NCI-H510A treated with DMSO at 0.1 percent for 48 hours (cell line): ENCODE results near the gene PHF21B.
A peak's percentile ranks its signal among the peaks of the same experiment; 100 is the strongest.

Experiments used
- DNase-seq: peaks from one replicate; lab custom pipeline; 2025; lab: John Stamatoyannopoulos, UW

Gene PHF21B

DNA sequence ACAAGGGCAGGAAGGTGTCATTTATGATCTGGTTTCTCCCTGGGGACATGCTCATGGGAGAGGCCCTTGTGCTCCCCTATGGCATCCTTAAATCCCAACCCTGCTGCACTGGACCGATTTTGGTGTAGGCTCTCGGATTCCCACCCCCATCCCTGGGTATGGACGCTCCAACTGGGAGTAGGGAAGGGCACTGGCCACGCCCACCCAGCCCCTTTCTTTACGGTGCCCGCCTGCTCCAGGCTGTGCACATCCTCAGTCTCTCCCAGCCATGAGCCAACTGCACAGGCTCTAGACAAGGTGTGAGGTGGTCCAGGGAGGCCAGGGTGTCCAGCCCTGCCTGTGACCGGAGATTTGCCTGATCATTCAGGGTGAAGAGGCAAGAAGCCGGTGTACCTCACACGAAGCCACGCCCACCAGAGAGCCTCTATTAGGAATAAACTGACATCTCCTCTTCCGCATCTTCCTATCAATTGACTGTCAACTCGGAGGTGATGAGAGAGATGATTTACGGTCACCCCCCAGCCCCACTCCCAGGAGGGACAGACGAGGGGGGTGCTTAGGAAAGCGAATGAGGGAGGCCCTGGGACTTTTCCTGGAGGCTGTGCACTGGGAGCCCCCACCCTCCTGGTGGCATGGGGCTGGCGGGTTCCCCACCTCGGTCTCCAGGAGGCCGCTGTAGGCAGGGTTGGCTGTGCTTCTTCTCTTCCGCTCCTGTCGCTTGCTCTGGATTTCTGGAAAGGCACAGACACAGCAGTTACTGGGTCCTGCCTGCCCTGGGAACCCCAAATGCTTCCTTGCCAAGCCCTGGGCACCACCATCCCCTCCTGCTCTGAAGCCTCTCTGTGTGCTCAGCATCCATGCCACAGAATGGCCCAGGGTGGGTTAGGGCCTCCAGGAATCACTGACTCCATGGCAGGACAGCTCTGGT is 116.7 kb downstream of the PHF21B start:
- DNase-seq = no peak

DNA sequence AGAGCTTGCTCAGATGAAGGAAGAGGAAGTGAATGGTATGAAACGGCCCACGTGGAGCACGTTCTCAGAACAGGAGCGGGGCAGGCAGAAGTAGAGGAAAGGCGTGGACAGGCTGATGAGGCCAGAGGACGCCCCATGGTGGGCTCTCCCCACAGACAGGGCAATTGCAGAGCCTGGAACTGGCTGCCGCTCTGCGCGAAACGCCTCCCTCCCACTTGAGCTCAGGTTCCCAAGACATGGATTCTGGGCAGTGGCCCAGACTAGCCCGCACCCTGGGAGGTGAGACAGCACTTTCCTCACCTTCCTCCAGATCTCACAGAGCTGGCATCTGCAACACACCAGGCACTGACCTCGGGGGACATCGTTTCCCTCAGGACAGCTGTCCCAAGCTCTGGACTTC is 117.6 kb downstream of the PHF21B start:
- DNase-seq = no peak

DNA sequence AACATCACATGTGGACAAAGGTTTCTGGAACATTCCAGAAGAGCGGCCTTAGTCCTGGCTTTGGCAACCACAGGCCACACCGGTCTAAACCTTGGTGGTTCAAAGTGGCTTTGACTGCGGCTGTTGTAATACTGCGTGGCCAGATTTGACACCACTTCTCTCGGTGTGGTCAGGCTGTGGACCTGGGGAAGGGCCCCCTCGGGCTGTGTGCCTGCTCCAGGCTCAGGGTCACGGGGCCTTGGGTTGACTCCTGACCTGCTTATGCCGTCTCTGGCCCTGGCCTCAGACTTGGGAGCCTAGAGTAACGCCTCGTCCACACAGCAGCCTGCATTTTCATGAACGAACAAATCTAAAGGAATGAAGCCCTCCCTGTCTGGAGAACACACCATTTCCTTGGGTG is 118.0 kb downstream of the PHF21B start:
- no peak for DNase-seq

DNA sequence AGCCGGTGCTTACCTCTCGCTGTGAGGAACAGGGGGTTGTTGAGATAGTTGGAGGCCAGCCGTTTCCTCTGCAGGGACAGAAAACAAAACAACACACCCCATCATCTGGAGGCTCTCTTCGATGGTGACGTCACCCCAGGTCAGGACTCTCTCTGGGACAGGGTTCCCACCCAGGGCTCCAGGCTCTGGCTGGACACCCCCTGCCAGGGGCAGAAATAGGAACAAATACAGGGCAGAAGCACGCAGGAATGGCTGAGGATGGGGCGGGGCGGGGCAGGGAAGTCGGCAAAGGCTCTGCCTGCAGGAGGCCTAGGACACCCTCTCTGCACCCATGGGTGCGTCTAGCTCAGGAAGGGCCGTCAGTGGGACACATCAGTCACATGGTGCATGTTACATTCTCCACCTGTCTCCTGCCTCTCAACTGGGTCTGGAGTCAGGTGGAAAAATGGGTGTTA is 118.5 kb downstream of the PHF21B start:
- no peak for DNase-seq

DNA sequence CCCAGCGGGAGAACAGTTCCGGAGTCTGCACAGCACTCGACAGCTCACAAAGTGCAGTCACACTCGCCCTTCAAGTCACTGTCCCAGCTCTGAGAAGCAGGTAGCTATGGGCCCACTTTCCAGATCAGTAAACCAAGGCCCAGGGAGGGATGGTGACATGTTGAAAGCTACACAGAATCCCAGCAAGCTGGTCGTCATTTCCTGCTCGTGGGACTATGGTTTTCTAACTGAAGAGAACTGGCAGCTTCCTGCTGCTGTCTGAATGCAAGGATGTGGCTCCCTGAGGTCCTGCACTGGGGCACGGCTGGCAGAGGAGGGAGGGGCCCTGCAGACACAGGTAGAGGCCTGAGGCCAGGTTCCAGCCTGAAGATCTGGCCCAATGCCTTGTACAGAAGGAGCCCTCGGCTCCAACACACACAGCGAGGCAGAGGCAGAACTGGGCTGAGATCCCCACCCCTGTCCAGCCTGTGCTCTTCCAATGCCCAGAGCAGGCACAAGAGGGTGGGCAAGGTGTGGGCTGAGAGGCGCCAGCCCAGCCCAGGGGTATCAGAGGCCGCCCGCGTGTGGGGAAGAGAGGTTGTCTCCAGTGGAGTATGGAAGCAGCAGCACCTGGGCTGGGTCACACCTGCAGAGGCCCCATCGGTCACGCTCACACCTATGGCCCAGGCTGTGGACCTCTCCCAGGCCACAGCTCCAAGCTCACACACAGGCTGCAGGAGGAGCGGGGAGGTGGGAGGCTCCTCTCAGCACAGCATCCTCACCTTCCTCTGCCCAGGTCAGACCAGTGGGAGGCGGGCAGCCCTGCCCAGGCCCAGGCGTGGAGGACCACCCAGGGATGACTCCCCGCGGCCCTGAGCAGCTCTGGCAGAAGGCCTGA is 119.2 kb downstream of the PHF21B start:
- DNase-seq = no peak

DNA sequence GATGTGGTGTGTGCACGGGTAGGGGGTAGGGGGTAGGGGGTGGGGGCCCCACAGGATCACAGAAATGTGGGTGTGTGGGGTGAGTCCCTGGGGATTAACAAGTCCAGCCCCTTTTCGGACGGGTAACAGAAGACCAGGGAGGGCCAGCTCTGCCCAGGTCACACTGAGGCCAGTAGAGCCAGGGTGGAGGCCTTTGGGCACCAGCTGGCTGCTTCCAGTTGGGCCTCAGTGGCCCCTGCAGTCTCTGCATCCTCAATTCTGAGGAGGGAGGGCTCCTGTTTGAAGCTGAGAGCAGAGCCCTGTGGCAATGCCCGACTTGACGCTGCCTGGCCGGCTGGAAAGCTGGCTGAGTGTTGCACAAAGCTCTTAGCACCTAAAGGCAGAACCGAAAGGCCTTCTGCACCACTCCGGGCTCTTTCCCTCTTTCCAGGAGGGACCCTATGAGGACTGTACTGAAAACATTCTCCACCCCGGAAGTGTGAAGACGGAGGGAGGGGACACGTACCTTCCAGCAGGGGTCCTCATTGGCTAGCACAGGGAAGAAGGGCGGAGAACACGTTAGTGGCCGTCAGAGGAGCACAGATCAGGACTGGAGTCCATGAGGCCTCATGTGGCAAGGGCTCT is 120.4 kb downstream of the PHF21B start:
- no peak for DNase-seq

DNA sequence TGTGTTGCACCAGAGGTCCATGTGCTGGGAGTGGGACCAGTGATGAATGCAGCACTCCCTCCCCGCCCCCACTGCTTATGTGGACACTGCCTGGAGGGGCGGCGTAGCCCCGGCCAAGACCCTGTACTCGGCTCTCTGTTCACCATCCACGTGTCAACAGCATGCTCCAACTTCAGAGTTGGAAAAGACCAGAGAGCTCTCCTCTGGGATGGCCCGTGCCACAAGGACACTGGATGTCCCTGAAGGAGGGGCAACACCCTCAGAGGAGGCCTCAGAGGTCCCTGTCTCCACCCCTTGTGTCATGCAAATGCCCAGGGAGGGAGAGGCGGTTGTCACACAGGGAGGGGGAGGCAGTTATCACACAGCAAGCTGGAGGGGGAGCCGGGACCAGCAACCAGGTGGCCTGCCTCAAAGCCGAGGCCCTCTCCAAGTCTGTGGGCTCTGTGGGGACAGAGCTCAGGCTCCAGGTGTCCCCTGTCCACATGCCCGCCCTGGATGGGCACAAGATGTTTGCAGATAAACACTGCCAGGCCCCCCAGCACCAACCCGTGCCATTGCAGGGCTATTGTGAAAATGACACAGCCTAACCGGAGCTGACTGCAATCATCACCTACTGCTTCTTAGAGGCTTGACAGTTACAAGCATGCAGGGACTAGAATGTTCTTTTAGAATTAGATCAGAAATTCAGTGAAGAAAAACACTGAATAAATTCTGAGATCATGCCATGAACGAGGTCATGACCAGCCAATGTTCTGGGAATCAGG is 121.1 kb downstream of the PHF21B start:
- DNase-seq = no peak

DNA sequence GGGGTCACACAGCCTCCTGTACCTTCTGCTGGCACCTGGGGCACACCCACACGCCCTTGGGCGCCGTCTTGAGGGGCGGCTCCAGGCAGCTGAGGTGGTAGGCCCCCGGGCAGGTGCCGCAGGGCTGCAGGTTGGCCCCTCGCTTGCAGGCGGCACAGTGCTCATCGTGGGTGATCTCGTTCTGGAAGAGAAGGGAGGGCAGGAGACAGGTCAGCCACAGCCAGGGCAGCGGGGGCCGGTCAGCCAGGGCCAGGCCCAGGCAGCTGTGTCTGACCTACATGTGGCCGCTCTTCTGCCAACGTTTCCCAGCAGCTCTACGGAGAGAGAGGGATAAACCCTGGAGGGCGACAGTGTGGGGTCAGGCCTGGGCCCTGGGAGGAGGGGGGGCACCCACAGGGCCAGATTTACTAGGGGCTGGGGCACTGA is 121.9 kb downstream of the PHF21B start:
- no peak for DNase-seq

DNA sequence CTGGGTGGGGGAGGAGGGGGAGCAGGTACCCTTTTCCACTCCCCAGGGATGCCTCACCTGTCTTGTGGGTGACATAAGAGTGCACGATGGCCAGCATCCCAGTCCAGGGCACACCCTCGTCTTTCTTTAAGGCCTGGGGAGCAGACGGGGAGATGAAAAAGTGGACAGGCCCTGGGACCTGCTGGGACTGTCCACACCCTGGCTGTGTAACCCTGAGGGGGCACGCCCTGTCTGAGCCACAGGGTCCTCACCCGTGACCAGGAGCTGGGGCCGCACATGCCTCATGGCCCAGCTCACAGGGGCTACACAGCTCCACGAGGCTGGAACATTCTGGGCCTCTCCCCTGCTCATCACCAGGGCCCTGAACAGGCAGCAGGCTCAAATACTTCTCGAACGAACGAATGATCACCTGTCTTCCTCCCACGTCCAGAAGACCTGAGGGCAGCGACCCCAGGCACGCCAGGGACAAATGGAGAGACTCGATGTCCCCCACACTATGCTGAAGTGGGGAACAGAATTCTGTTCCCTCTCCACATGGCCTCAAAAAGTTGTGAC is 123.9 kb downstream of the PHF21B start:
- DNase-seq = no peak

DNA sequence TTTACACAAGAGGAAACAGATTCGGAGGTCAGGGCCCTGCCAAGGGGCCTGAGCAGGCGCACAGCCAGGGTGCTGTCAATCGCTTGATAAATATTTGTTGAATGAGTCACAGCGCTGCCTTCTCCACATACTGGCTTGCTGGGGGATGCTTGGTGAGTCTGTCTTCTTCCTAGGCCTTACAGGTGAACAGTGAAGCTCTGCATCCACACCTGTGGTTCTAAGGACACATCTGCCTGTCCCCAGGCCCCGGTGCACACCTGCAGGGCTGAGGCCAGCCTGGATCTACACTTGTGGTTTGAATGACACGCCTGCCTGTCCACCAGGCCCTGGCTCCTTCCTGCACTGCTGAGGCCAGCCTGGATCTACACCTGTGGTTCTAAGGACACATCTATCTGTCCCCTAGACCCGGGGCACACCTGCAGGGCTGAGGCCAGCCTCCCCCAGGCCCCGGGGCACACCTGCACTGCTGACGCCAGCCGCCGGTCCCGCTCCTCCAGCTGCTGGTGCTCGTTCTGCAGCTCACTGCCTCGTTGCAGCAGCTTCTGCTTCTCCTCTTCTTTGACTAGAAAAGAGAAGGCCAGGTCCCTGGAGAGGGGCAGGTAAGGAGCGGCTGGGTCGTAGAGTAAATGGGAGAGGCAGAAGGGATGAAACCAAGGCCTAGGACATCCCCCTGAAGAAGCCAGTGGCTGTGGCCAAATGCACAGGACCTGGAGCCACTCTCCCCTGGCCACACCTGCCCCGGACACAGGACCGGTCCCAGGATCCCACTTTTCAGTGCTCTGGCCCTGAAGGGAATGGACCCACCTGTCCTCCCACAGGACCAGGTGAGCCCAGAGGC is 124.6 kb downstream of the PHF21B start:
- peak; percentile 69 for DNase-seq

DNA sequence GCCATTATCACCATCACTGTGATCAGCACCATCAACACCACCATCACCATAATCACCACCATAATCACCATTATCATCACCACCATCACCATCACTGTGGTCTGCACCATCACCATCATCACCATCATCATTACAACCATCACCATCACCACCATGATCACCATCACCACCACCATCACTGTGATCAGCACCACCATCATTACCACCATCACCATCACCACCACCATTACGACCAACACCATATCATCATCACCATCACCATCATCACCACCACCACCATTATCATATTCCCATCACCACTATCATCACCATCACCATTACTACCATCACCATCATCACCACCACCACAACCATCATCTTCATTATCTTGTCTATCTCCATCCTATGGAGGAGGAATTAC is 125.2 kb downstream of the PHF21B start:
- no peak for DNase-seq

DNA sequence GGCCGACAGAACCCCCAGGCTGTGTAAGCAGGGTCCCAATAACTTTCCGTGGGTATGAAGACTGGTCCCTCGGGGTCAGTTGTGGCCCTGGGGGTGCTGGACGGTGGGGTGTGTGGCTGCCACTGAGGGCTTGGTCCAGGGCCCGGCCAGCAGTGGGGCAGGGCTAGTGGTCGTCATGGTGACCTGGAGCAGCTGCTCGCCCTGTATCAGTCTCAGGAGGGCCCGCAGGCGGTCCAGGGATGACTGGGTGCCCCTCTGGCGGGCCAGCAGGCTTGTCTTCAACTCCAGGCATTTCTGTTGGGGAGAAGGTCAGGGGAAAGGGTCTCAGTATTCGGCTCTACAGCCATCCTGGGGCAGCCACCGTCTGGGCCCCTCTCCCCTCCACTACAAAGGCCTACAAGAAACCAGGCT is 126.8 kb downstream of the PHF21B start:
- DNase-seq = no peak

DNA sequence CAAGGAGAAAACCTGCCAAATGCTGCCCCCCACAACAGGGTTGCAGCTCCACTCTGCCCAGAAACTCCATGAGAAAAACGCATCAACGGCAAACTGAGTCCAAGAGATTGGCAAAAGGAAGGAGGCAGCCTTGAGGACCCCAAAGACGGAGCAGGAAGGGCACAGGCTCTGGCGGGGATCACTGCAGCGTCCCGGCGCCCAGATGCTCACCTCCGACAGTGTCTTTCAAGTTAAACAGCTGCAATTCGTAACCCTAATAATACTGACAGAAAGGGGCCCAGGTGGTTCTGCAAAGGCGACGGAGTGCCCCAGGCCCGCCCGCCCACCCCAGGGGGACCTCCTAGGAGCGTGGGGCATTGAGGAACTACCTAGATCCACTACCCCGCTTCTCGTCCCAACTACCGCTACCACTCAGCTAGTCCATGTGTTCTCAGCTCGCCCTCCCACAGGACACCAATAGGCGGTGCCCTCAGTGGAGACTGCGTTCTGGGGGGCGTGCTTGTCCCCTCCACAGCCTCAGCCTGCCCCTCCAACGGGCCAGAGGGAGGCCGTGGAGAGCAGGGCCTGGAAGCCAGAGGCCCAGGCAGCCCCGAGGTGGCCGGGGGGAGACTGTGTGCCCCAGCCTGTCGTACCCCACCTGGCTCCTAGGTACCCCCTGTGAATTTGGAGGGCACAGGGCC is 127.4 kb downstream of the PHF21B start:
- DNase-seq = no peak

DNA sequence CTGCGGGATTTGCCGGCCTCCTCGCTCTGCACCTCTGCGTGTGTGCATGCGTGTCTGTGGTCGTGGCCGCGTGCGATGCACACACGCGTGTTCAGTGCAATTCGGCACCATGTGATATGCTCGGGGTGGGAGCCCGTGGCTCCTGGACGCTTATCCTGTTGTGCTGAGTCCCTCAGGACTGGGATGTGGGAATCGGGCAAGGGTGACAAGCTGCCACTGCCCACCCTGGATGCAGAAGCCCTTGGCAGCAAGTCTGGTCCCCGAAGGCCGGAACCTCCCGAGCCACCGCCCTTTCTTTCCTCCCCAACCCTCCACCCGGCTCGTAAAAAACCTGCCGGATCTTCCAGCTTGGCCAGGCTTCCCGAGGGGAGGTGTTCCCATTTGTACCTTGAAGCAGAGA is 128.2 kb downstream of the PHF21B start:
- no peak for DNase-seq

DNA sequence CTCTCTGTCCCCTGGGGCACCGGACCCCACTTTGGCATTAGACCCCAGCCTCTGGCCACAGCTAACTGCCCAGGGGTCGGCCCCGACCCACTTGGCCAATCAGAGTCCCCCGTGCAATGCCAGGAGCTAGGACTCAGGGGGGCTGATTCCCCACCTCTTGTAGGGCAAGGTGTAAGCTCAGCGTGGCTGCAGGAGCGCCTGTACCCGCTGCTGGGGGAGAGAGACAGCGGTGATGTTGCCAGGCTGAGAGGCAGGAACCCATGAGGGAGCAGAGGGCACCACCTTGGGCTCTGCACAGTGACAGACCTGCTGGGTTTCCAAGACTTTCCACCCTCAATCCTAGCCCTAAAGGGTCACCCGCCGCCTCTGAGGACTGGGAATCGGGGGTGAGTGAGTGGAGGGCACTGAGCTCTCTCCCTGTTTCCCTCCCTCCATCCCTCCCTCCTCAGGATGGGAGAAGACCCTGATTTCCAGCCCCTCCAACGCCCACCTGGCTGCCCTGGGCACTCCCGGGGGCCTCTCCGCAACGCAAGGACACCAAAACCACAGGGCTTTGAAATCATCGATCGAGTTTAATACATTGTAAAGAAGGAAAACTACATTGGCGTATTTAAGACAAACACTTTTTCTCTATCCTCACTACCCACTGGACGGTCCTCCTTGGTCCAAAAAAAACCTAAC is 129.1 kb downstream of the PHF21B start:
- DNase-seq = no peak

DNA sequence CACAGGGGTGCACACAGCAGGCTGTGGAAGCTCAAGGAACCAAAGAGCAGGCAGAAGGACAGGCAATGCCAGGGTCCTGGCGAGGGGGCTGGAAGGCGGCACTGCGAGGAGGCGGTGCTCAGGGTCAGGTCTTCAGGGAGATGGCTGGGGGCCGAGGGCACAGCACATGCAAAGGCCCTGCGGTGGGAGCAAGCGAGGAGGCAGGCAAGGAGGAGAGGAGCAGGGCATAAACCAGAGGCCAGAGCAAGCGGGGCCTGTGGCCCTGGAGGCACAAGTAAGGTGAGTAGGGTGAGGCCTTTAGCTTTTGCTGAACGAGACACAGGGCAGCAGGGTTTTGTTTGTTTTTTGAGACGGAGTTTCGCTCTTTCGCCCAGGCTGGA is 130.5 kb downstream of the PHF21B start:
- no peak for DNase-seq

DNA sequence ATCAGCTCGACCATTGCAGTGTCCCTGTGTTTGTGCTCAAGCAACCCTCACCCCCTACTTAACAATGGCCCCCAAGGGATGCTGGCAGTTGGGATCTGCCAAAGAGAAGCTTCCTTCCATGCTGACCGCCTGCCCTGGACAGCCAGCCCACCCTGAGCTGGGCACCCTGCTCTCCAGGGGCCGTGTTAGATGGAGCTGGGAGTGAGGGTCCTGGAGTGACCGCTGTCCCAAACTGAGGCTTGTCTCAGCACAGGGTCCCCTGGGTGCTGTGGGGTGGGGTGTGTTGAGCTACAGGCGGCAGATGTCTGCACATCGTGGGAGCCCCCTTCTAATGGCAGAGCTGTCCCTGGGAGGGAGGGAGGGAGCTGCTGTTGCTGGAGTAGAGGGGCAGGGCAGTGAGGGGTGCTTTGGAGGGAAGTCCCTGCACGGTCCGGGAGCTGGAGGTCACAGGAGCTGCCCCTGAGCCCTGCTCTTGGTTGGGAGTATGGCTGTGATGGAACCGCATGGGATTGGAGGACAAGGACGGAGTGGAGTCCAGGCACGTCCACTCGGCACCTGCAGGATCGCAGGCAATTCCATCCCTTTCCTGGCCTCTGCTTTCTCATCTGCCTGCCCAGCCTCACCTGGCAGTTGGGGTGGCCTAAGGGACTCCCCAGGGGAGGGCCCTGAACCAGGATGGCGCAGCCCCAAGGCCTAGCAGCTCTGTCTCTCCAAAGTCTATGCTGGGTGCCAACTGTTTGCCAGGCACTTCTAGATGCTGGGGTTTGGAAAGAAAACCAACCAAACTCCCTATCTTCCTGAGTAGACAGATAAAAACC is 131.1 kb downstream of the PHF21B start:
- DNase-seq = no peak

DNA sequence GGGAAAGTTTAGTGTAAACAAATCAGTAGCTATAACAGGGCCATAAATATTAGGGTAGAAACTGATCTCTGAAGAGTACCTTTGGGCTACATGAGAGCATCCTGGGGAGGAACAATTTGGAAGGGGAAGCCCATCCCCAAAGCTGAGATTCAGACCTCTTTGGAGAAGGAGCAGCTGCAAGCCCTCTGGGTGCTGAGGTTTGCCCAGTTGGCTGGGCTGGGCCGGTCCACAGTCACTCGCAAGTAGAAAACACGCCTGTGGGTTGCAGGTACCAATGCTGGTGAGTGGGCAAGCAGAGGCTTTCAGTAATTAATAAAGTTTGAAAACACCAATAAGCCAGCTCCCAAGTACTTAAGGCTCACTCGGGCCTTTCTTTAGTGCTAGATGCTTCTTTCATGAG is 132.9 kb downstream of the PHF21B start:
- no peak for DNase-seq
